ENCODE results near the gene PRM1. TPM values are rescaled to one million over a fixed set of nuclear protein-coding genes. Genes with fewer than 3 reads are reported as not detected.

The PRM1 gene
- total RNA-seq, 1 experiment from 2014 or later: not detected

DNA sequence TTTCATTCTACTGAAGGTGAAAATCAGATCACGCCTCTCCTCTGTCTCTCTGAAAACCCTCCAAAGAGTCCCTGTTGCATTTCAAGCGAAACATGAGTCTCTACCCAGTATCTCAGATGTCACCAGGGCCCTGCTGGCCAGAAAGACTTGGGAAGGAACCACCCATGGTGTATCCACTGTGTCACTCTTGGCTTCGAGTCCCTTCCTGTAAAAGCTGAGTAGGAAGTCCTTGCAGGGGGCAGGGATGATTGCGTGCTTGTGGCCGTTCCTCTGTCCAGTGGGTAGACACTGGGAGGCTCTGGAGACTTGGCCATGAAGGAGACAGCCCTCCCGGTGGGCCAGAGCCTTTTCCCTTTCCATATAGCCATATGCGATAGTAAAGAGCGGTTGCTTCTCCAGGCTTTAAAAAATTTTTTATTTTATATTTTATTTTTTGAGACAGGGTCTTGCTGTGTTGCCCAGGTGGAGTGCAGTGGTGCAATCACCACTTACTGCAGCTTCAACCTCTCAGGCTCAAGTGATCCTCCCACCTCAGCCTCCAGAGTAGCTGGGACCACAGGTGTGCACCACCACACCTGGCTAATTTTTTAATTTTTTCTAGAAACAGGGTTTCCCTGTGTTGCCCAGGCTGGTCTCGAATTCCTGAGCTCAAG, 45.1 kb upstream of the PRM1 start:
- Histone ChIP-seq H2AK5ac (ENCODE audit: insufficient read length, low read length) (no peak overlapping the region), H3K79me1 (ENCODE audit: insufficient read depth, low read depth, low read length, poor library complexity, severe bottlenecking) (no peaks in the 10 kb centered on the region), H3K4ac (ENCODE audit: low read depth, low read length) (no peak overlapping the region), H3K23ac (ENCODE audit: insufficient read length, low read depth, low read length) (no peak overlapping the region), H2AFZ (ENCODE audit: low read length) (no peak overlapping the region), H2BK120ac (ENCODE audit: low read depth, low read length, poor library complexity, severe bottlenecking) (no peak overlapping the region), H3K27me3 (ENCODE audit: insufficient read depth, low read length) (no peaks in the 10 kb centered on the region), H3K56ac (ENCODE audit: insufficient read length, low read depth, low read length) (no peak overlapping the region), H3K18ac (ENCODE audit: insufficient read length, low read depth, low read length) (no peak overlapping the region), H4K20me1 (ENCODE audit: control insufficient read depth, insufficient read depth, insufficient read length) (no peaks in the 10 kb centered on the region), H4K8ac (replicated peaks; ENCODE audit: insufficient read length, low read depth, low read length) (no peak overlapping the region), H4K5ac (ENCODE audit: insufficient read length, low read depth, low read length) (no peak overlapping the region), H3K4me1 (ENCODE audit: insufficient read depth, low read length) (peaks cover 7% of the 10 kb centered on the region; the same call in 1 of the 2 replicates), H2BK15ac (ENCODE audit: low read depth, low read length) (no peak overlapping the region), H2BK5ac (ENCODE audit: insufficient read length, low read length) (no peak overlapping the region), H3T11ph (ENCODE audit: low read length) (no peak overlapping the region), H2BK12ac (ENCODE audit: insufficient read length, low read depth, low read length) (no peak overlapping the region), H3K9ac (ENCODE audit: extremely low read depth, insufficient read length, low read length) (no peak overlapping the region), H3K4me2 (ENCODE audit: insufficient read depth, insufficient read length, low read length) (no peak overlapping the region), H3K9me3 (ENCODE audit: control insufficient read depth, low read depth, low read length) (no peaks in the 10 kb centered on the region), H2BK20ac (ENCODE audit: low read depth, low read length, poor library complexity, severe bottlenecking) (no peak overlapping the region), H3K14ac (ENCODE audit: insufficient read depth, low read length) (no peak overlapping the region), H3K23me2 (ENCODE audit: insufficient read length, low read depth, low read length, poor library complexity, severe bottlenecking) (peaks cover 4% of the 10 kb centered on the region), H4K91ac (ENCODE audit: insufficient read length, low read depth, low read length) (no peak overlapping the region), H3K27ac (ENCODE audit: insufficient read length, low read depth, low read length) (no peak overlapping the region), H3K79me2 (ENCODE audit: insufficient read depth, low read length) (no peaks in the 10 kb centered on the region; the same call in 1 of the 2 replicates)
- no peak overlapping the region for H3K4me3 Mint-ChIP-seq
- H3K27me3 Mint-ChIP-seq (ENCODE audit: low read depth): no peaks in the 10 kb centered on the region
- peaks cover 0 to 4% (median 0%) of the 10 kb centered on the region in 3 experiments; a peak in 3 of 7 replicates for H3K36me3 Mint-ChIP-seq (ENCODE audit: insufficient read depth in 1 of 3, low read depth in 3 of 3)
- DNase-seq: no peak
- H3K4me1 Mint-ChIP-seq: peaks cover 43 to 46% of the 10 kb centered on the region in 2 experiments
- no CpG with 5 or more reads among the region's 9 CpGs for WGBS (ENCODE audit: extremely low coverage, insufficient read length, low lambda C conversion rate)
- H3K9me3 Mint-ChIP-seq: no peaks in the 10 kb centered on the region; a peak in 1 of 5 replicates
- H3K27ac Mint-ChIP-seq: peak overlapping the region in 1 of 3 experiments; percentile 98; a peak in 1 of 7 replicates
- TF ChIP-seq, protein P1, sequence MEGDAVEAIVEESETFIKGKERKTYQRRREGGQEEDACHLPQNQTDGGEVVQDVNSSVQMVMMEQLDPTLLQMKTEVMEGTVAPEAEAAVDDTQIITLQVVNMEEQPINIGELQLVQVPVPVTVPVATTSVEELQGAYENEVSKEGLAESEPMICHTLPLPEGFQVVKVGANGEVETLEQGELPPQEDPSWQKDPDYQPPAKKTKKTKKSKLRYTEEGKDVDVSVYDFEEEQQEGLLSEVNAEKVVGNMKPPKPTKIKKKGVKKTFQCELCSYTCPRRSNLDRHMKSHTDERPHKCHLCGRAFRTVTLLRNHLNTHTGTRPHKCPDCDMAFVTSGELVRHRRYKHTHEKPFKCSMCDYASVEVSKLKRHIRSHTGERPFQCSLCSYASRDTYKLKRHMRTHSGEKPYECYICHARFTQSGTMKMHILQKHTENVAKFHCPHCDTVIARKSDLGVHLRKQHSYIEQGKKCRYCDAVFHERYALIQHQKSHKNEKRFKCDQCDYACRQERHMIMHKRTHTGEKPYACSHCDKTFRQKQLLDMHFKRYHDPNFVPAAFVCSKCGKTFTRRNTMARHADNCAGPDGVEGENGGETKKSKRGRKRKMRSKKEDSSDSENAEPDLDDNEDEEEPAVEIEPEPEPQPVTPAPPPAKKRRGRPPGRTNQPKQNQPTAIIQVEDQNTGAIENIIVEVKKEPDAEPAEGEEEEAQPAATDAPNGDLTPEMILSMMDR (conservative IDR thresholded peaks at IDR 0.05): no peak

Data from H9 (cell line).